Kidney (tissue), 22 donors: ENCODE measurements around the gene MIB2. TPM values are rescaled to one million over a fixed set of nuclear protein-coding genes. Genes with fewer than 3 reads are reported as not detected.

ENCODE experiments used
- DNase-seq, 5 donors: peaks; one replicate each; pipeline ENCODE4 v3.0.0-alpha.2; 2013 to 2020
- FAIRE-seq: peaks from 2 replicates; lab custom pipeline; 2012; peaks lifted over from hg19 to GRCh38; lab: Jason Lieb, UNC
- H3K27ac ChIP-seq, 2 donors: one replicate each; pipeline ENCODE4 v1.7.0; 2013; ENCODE audit warnings: low read depth in 2 of 2, low read length in 2 of 2, inconsistent platforms in 1 of 2
- H3K27me3 ChIP-seq: one replicate; pipeline ENCODE4 v1.7.1; 2013; ENCODE audit warnings: low read length, inconsistent platforms; ENCODE audit not compliant: control insufficient read depth, insufficient read depth
- H3K36me3 ChIP-seq, 3 donors: one replicate each; pipeline versions ENCODE4 v1.7.0 to v1.7.1; 2013; ENCODE audit warnings: low read length in 3 of 3, control low read depth in 1 of 3, inconsistent platforms in 1 of 3; ENCODE audit not compliant: insufficient read depth in 3 of 3, control insufficient read depth in 2 of 3
- H3K4me1 ChIP-seq, 3 donors: one replicate each; pipeline versions ENCODE4 v1.7.0 to v1.7.1; 2013; ENCODE audit warnings: low read length in 3 of 3, inconsistent platforms in 1 of 3, low read depth in 1 of 3; ENCODE audit not compliant: control insufficient read depth in 2 of 3, insufficient read depth in 2 of 3
- H3K4me3 ChIP-seq, 3 donors: one replicate each; pipeline versions ENCODE4 v1.7.0 to v1.8.1; 2013; ENCODE audit warnings: low read length in 3 of 3, control low read depth in 1 of 3, inconsistent platforms in 1 of 3
- H3K9ac ChIP-seq, 3 donors: one replicate each; pipeline versions ENCODE4 v1.7.0 to v1.7.1; 2013; ENCODE audit warnings: low read length in 3 of 3, control low read depth in 1 of 3, inconsistent platforms in 1 of 3
- H3K9me3 ChIP-seq, 3 donors: one replicate each; pipeline versions ENCODE4 v1.7.0 to v1.7.1; 2013; ENCODE audit warnings: low read length in 3 of 3, control low read depth in 1 of 3, inconsistent platforms in 1 of 3; ENCODE audit not compliant: control insufficient read depth in 2 of 3, insufficient read depth in 1 of 3
- CTCF ChIP-seq: IDR thresholded peaks from 3 replicates; pipeline ENCODE4 v1.5.1; 2012; ENCODE audit warnings: mild to moderate bottlenecking, moderate library complexity, borderline replicate concordance; ENCODE audit not compliant: insufficient read depth; ENCODE audit errors: extremely low read depth
- intact Hi-C: fragments of 100-400 bp; cut with DNase I; formaldehyde crosslinking; loops from one replicate; pipeline ENCODE4 v1.11.1; 2022
- long read RNA-seq, 10 donors: library from polyadenylated mRNA in 1 of 10; unstranded in 1 of 10; transcript quantifications; one replicate each; pipeline ENCODE4 v2.0.0 and lab custom pipeline, GENCODE V29; 2021 to 2026
- polyA plus RNA-seq: library from polyadenylated mRNA; stranded (reverse); fragments of 350-450 nt; fragmentation: Illumina TruSeq; extraction: RNeasy Lipid Tissue Mini Kit (QIAGEN cat#74804); gene quantifications from one replicate; pipeline ENCODE4 v1.2.3, GENCODE V29; 2014; ENCODE audit warnings: low read depth, low replicate concordance; ENCODE audit not compliant: insufficient read depth
- total RNA-seq: library from RNA; stranded (reverse); fragmentation: NEBNext Ultra II Directional; extraction: Animal tissue kit (Norgen Biotek cat#: 25700); gene quantifications from one replicate; pipeline ENCODE4 v1.2.1, GENCODE V29; 2021
- donor health status: control.
- donor health status: control.
- donor health status: control.
- donor health status: control.
- donor health status: control.
- donor health status: DM: yes; HTN: yes; CAD: no.
- donor health status: Normal renal cell carcinoma (clear cell type).

MIB2 gene
- total RNA-seq, result 61.6 TPM
- 35.6 TPM for polyA plus RNA-seq
- long read RNA-seq, donor 1, partial matches to known transcripts, result 0 of 1 reads
- long read RNA-seq, donor 1, other reads (novel, unspliced or antisense), result 0 of 1 reads
- long read RNA-seq, donor 2, partial matches to known transcripts, result 0 of 3 reads
- long read RNA-seq, donor 2, other reads (novel, unspliced or antisense), result 0 of 3 reads
- long read RNA-seq, donor 3, partial matches to known transcripts, result 31 of 121 reads
- long read RNA-seq, donor 3, other reads (novel, unspliced or antisense), result 87 of 121 reads
- long read RNA-seq, donor 4, partial matches to known transcripts, result 0 of 1 reads
- long read RNA-seq, donor 4, other reads (novel, unspliced or antisense), result 0 of 1 reads
- long read RNA-seq, donor 5, result 0 reads
- long read RNA-seq, donor 6, partial matches to known transcripts, result 0 of 2 reads
- long read RNA-seq, donor 6, other reads (novel, unspliced or antisense), result 0 of 2 reads
- long read RNA-seq, donor 7, partial matches to known transcripts, result 58 of 118 reads
- long read RNA-seq, donor 7, other reads (novel, unspliced or antisense), result 55 of 118 reads
- long read RNA-seq, donor 8, result 0 reads
- long read RNA-seq, donor 9, partial matches to known transcripts, result 0 of 1 reads
- long read RNA-seq, donor 9, other reads (novel, unspliced or antisense), result 0 of 1 reads
- long read RNA-seq, donor 10, partial matches to known transcripts, result 0 of 5 reads
- long read RNA-seq, donor 10, other reads (novel, unspliced or antisense), result 0 of 5 reads

DNA sequence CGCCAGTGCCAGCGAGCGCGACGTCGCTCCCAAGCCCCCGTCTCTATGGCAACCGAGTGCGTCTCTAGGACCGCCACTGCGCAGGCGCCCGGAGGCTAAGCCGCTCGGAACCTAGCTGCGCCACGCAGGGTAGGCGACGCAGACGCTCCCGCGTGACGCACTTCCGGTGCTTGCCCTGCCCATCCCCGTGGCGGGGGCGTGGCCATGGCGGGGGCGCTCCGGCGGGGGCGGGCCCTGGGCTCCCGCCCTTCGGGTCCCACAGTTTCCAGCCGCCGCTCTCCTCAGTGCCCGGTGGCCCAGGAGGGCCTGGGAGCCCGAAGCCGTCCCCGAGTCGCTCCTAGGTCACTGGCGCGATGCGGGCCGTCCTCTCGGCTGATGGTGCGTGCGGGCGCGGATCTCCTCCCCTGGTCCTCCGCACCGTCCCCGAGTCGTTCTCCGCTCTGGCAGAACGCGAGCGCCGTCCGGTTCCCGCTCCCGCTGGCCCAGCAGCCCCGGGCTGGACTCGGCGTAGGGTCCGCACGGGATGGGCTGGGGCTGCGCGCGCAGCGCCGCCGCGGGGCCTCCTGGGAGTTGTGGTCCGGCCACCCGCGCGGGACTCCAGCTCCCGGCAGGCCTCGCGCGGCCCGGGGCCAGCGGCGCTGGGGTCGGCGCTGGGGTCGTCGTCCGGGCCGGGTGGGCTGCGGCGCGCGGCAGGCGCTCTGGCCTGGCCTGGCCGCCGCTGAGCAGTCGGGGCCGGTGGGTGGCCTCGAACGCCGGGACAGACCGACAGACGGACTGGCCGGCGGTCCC, at the start of gene MIB2:
Gene MIB2, plus strand, starts transcription at position 245 of the 789 bp plus-strand sequence. CDS start 7,953 bp downstream, outside the sequence.
- TF ChIP-seq CTCF, result no peak
- Histone ChIP-seq H3K27me3 (no peaks in the 10 kb centered on the region), H3K9ac (peak within 1 kb of the TSS; percentile 42 to 95 (median 93)), H3K4me3 (peak within 1 kb of the TSS; percentile 74 to 85 (median 85)), H3K4me1 (peaks cover 0 to 25% (median 10%) of the 10 kb centered on the region in 3 donors), H3K9me3 (no peaks in the 10 kb centered on the region), H3K36me3 (peaks cover 0 to 6% (median 0%) of the 10 kb centered on the region in 3 donors), H3K27ac (peak within 1 kb of the TSS; percentile 100)
- intact Hi-C loops, result no loop called here
- DNase-seq (peak; percentile 96 to 99 (median 98)), FAIRE-seq (no peak)

DNA sequence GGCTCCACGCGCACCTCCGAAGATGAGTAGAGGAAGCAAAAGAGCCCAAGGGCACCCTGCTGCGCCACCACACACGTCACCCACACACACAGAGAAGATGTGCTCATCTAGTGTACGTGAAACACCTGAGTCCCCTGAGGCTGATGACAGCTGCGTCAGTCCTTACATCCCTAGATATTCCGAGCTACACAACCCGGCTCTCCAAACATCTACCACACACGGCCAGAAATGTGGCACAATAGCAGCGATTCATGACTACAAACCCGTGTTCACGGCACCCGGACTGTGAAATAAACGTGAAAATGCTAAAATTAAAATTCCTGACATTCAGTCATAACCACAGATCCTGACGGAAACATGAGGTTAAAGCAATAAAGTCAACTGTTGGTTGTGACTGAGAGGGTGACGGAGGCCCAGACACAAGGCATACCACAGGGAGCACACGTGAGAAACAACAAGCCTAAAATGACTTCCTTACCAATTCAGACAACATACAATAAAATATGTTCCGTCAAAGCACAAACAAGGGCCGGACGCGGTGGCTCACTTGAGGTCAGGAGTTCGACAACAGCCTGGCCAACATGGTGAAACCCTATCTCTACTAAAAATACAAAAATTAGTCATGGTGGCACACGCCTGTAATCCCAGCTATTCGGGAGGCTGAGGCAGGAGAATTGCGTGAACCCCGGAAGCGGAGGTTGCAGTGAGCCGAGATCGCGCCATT, 48.0 kb upstream of the MIB2 start:
- Histone ChIP-seq H3K9ac (no peak overlapping the region), H3K4me1 (peaks cover 0 to 9% (median 0%) of the 10 kb centered on the region in 3 donors), H3K27ac (no peak overlapping the region), H3K4me3 (no peak overlapping the region), H3K9me3 (no peaks in the 10 kb centered on the region), H3K36me3 (peaks cover 3 to 22% (median 19%) of the 10 kb centered on the region in 3 donors), H3K27me3 (no peaks in the 10 kb centered on the region)
- intact Hi-C loops, result no loop called here
- DNase-seq, result no peak
- no peak for FAIRE-seq
- TF ChIP-seq CTCF, result no peak

DNA sequence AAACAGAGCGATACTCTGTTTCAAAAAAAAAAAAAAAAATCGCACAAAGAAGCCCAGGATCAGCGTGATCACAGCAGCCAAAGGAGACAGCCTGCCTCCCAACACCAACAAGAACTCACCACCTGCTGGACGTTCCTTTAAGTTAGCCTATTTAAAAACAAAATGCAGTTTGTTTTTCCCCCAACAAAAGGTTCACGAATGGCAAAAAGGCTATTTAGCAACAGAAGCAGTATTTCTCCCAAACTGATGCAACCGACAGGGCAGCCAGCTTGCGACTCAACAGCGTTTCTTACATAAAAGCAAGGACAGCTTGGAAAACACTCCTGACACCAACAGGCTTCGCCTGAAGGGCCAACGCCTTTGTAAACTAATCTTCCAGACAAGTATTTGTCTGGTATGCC, 47.4 kb upstream of the MIB2 start:
- FAIRE-seq (no peak), DNase-seq (no peak)
- H3K9ac ChIP-seq, result no peak overlapping the region
- H3K36me3 ChIP-seq, result peaks cover 3 to 16% (median 15%) of the 10 kb centered on the region in 3 donors
- no peak overlapping the region for H3K27ac ChIP-seq
- peaks cover 0 to 9% (median 0%) of the 10 kb centered on the region in 3 donors for H3K4me1 ChIP-seq
- TF ChIP-seq CTCF, result no peak
- intact Hi-C loops, result no loop called here
- H3K4me3 ChIP-seq, result no peak overlapping the region
- H3K9me3 ChIP-seq, result no peaks in the 10 kb centered on the region
- H3K27me3 ChIP-seq, result no peaks in the 10 kb centered on the region
